Natural killer cell (primary cell): ENCODE data around the gene VNN1. TPM values are rescaled to one million over a fixed set of nuclear protein-coding genes. Genes with fewer than 3 reads are reported as not detected.
"Not testable (repeated sequence)": the region's sequence is repeated elsewhere in the genome, so short reads cannot be mapped to it uniquely, and the experiment has no call there.

Experiments used
- ATAC-seq, 3 donors: fragments of 150-1000 bp in 2 of 3; fragments of 200-7000 bp in 1 of 3; cut with Tn5 transposase; 1 replicate in 1 of 3; 2 replicates in 2 of 3; pipeline ENCODE4 v1.10.0; 2021; ENCODE audit warnings: mild to moderate bottlenecking in 2 of 3, moderate library complexity in 2 of 3
- DNase-seq, 2 donors: peaks; one replicate each; pipeline versions ENCODE4 v3.0.0 to v3.0.0-alpha.2; 2013 to 2021; ENCODE audit warnings: mixed read lengths in 1 of 2
- H3K27ac ChIP-seq: one replicate; pipeline ENCODE4 v1.5.1; 2013; ENCODE audit warnings: mild to moderate bottlenecking, low read length
- H3K27me3 ChIP-seq: one replicate; pipeline ENCODE4 v1.6.1; 2013; ENCODE audit warnings: low read length; ENCODE audit not compliant: control insufficient read depth, insufficient read depth
- H3K36me3 ChIP-seq: one replicate; pipeline ENCODE4 v1.6.1; 2013; ENCODE audit warnings: low read length; ENCODE audit not compliant: control insufficient read depth, insufficient read depth
- H3K4me1 ChIP-seq: one replicate; pipeline ENCODE4 v1.6.1; 2013; ENCODE audit warnings: low read length; ENCODE audit not compliant: control insufficient read depth, insufficient read depth
- H3K4me3 ChIP-seq: one replicate; pipeline ENCODE4 v1.5.1; 2013; ENCODE audit warnings: low read length
- H3K9me3 ChIP-seq: one replicate; pipeline ENCODE4 v1.6.1; 2013; ENCODE audit warnings: low read length; ENCODE audit not compliant: control insufficient read depth, insufficient read depth
- H3K27ac Mint-ChIP-seq, 2 donors: one replicate each; pipeline ENCODE4 v1.8.0; 2022; ENCODE audit warnings: mild to moderate bottlenecking in 2 of 2, mixed read lengths in 2 of 2, moderate library complexity in 1 of 2
- H3K27me3 Mint-ChIP-seq, 2 donors: one replicate each; pipeline ENCODE4 v1.8.0; 2022; ENCODE audit warnings: low read depth in 2 of 2, mixed read lengths in 2 of 2
- H3K36me3 Mint-ChIP-seq: one replicate; pipeline ENCODE4 v1.8.0; 2022; ENCODE audit warnings: mixed read lengths
- H3K4me1 Mint-ChIP-seq, 2 donors: one replicate each; pipeline ENCODE4 v1.8.0; 2022; ENCODE audit warnings: mixed read lengths in 2 of 2
- H3K4me3 Mint-ChIP-seq: one replicate; pipeline ENCODE4 v1.8.0; 2022; ENCODE audit warnings: mild to moderate bottlenecking, moderate library complexity, mixed read lengths
- H3K9me3 Mint-ChIP-seq, 2 donors: one replicate each; pipeline ENCODE4 v1.8.0; 2022; ENCODE audit warnings: mixed read lengths in 2 of 2
- CTCF ChIP-seq: fragments of 200-600 bp; IDR thresholded peaks from one replicate; pipeline ENCODE4 v1.8.0; 2022; ENCODE audit warnings: antibody characterized with exemption
- WGBS: methylation state at CpG from one replicate; pipeline ENCODE4 v1.1.7; 2013; ENCODE audit warnings: missing lambda C conversion rate; ENCODE audit not compliant: insufficient coverage; 5-methylcytosine and 5-hydroxymethylcytosine counted together
- intact Hi-C: fragments of 100-400 bp; cut with micrococcal nuclease; formaldehyde crosslinking; loops from one replicate; pipeline ENCODE4 v1.14.2; 2022
- total RNA-seq, 4 donors: library from RNA; stranded (reverse); fragments of 120-200 nt in 1 of 4; gene quantifications; one replicate each; pipeline versions ENCODE4 v1.2.3 to v1.2.4, GENCODE V29; 2013 to 2022

The VNN1 gene
- total RNA-seq, 3 donors from 2014 or later (not counting 1 experiment from before 2014, with no cell fraction given): 1.1 to 1.6 TPM; not detected in 1

- ATAC-seq: no peak
- WGBS: 97% methylated on average over 1 of the region's 1 CpG
- Mint-ChIP-seq H3K4me3 (no peak overlapping the region), H3K4me1 (peaks cover 6 to 9% of the 10 kb centered on the region in 2 donors), H3K9me3 (no peaks in the 10 kb centered on the region), H3K36me3 (no peaks in the 10 kb centered on the region), H3K27ac (no peak overlapping the region), H3K27me3 (peaks cover 0 to 7% of the 10 kb centered on the region in 2 donors)
- no peaks in the 10 kb centered on the region for H3K36me3 ChIP-seq
- intact Hi-C loops: no loop called here
- H3K4me1 ChIP-seq: peaks cover 2% of the 10 kb centered on the region
- no peak overlapping the region for H3K4me3 ChIP-seq
- TF ChIP-seq CTCF: no peak
- no peak overlapping the region for H3K27ac ChIP-seq
- no peak for DNase-seq
- H3K9me3 ChIP-seq: no peaks in the 10 kb centered on the region
- no peaks in the 10 kb centered on the region for H3K27me3 ChIP-seq
These were observed 63.4 kb downstream of the VNN1 start for GRCh38 chr6:132650429-132650828.

- ATAC-seq (no peak), DNase-seq (no peak)
- no peaks in the 10 kb centered on the region for H3K27me3 ChIP-seq
- H3K27ac Mint-ChIP-seq: no peak overlapping the region
- no peaks in the 10 kb centered on the region for H3K36me3 Mint-ChIP-seq
- H3K27me3 Mint-ChIP-seq: no peaks in the 10 kb centered on the region
- peaks cover 2% of the 10 kb centered on the region for H3K4me1 ChIP-seq
- 84% methylated on average over 2 of the region's 2 CpGs for WGBS
- TF ChIP-seq CTCF: no peak
- no peaks in the 10 kb centered on the region for H3K9me3 ChIP-seq
- no peak overlapping the region for H3K27ac ChIP-seq
- H3K36me3 ChIP-seq: no peaks in the 10 kb centered on the region
- H3K4me3 ChIP-seq: no peak overlapping the region
- H3K9me3 Mint-ChIP-seq: no peaks in the 10 kb centered on the region
- peak overlapping the region; percentile 59 for H3K4me3 Mint-ChIP-seq
- intact Hi-C loops: no loop called here
- peaks cover 6 to 9% of the 10 kb centered on the region in 2 donors for H3K4me1 Mint-ChIP-seq
These were observed 65.0 kb downstream of the VNN1 start for GRCh38 chr6:132648828-132649227.

GRCh38 chr6:132648356-132648755 lies 65.5 kb downstream of the VNN1 start:
- Histone ChIP-seq H3K27me3 (no peaks in the 10 kb centered on the region), H3K9me3 (no peaks in the 10 kb centered on the region), H3K36me3 (no peaks in the 10 kb centered on the region), H3K4me3 (no peak overlapping the region), H3K27ac (peak overlapping the region; percentile 42), H3K4me1 (peaks cover 2% of the 10 kb centered on the region)
- Mint-ChIP-seq H3K36me3 (no peaks in the 10 kb centered on the region), H3K9me3 (no peaks in the 10 kb centered on the region), H3K4me3 (peak overlapping the region; percentile 59), H3K4me1 (peaks cover 6 to 9% of the 10 kb centered on the region in 2 donors), H3K27ac (no peak overlapping the region), H3K27me3 (no peaks in the 10 kb centered on the region)
- intact Hi-C loops: no loop called here
- WGBS: 32% methylated on average over 2 of the region's 2 CpGs
- ATAC-seq (peak; percentile 53 to 89 (median 70)), DNase-seq (peak in 1 of 2 donors; percentile 35)
- TF ChIP-seq CTCF: no peak

- ATAC-seq (no peak), DNase-seq (no peak)
- Histone ChIP-seq H3K27me3 (no peaks in the 10 kb centered on the region), H3K27ac (no peak overlapping the region), H3K36me3 (no peaks in the 10 kb centered on the region), H3K4me3 (no peak overlapping the region), H3K9me3 (no peaks in the 10 kb centered on the region), H3K4me1 (no peaks in the 10 kb centered on the region)
- intact Hi-C loops: no loop called here
- Mint-ChIP-seq H3K9me3 (no peaks in the 10 kb centered on the region), H3K4me1 (peaks cover 6 to 9% of the 10 kb centered on the region in 2 donors), H3K27ac (no peak overlapping the region), H3K36me3 (no peaks in the 10 kb centered on the region), H3K4me3 (no peak overlapping the region), H3K27me3 (no peaks in the 10 kb centered on the region)
- 92% methylated on average over 3 of the region's 3 CpGs for WGBS
- TF ChIP-seq CTCF: no peak
These were observed 70.3 kb downstream of the VNN1 start for GRCh38 chr6:132643547-132643946.

- H3K4me3 Mint-ChIP-seq, H3K27ac Mint-ChIP-seq, H3K9me3 Mint-ChIP-seq, H3K36me3 ChIP-seq, DNase-seq, H3K4me3 ChIP-seq, H3K9me3 ChIP-seq, H3K4me1 Mint-ChIP-seq, ATAC-seq, H3K4me1 ChIP-seq, H3K27ac ChIP-seq, H3K36me3 Mint-ChIP-seq, H3K27me3 ChIP-seq, intact Hi-C loops: not testable (repeated sequence)
- WGBS: 100% methylated on average over 1 of the region's 1 CpG
- peaks cover 9 to 19% of the 10 kb centered on the region in 2 donors for H3K27me3 Mint-ChIP-seq
These were observed 76.7 kb downstream of the VNN1 start for GRCh38 chr6:132637135-132637534.
